HG03066 (cell line): ENCODE measurements around the gene SACM1L.
"Not testable (repeated sequence)": the region's sequence is repeated elsewhere in the genome, so short reads cannot be mapped to it uniquely, and the experiment has no call there.

Experiments
- ATAC-seq: cut with Tn5 transposase; IDR thresholded peaks from one replicate; pipeline ENCODE4 v1.9.1; 2021; ENCODE audit warnings: low read depth; ENCODE audit not compliant: unreplicated experiment

Gene SACM1L

GRCh38 chr3:45737234-45737633, 48.0 kb downstream of the SACM1L start:
- ATAC-seq = no peak

GRCh38 chr3:45739991-45740390, 50.8 kb downstream of the SACM1L start:
- no peak for ATAC-seq

GRCh38 chr3:45741247-45741646, 52.1 kb downstream of the SACM1L start:
- ATAC-seq = no peak

DNA sequence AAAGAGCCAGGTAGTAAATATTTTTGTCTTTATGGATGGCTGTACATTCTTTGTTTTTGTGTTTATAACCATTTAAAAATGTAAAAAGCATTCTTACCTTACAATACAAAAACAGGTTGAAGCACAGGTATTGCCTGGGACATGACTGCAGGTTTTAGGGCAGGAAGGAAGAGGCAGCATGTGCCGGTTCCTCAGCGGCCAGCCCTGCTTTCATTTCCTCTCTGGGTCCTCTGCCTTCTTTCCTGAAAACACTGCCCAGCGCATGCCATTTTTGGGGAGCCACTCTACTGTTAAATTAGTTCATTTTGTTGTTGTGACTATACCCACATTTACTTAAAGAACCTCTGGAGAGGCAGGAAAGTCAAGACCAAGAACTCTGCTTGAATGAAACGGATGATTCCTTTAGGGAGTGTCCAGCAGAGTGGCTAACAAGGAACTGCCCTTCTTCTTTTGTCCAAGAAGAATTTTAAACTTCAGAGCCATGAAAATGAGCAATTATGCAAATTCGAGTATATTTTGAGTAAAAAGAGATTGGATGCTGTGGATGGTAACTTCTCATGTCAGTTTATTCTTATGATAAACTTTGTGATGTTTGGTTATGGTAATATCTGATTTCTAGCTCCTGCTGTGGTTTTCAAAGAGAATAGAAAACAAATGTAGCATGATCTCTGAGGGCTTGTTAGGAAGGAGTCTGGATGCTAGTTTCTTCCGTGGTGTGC, 52.7 kb downstream of the SACM1L start:
- no peak for ATAC-seq

GRCh38 chr3:45742461-45743089, 53.4 kb downstream of the SACM1L start:
- ATAC-seq = no peak

GRCh38 chr3:45746165-45746776, 57.1 kb downstream of the SACM1L start:
- ATAC-seq = no peak

- ATAC-seq = no peak
These were observed 57.8 kb downstream of the SACM1L start for GRCh38 chr3:45746777-45747622.

- no peak for ATAC-seq
These were observed 58.9 kb downstream of the SACM1L start for GRCh38 chr3:45748068-45748467.

DNA sequence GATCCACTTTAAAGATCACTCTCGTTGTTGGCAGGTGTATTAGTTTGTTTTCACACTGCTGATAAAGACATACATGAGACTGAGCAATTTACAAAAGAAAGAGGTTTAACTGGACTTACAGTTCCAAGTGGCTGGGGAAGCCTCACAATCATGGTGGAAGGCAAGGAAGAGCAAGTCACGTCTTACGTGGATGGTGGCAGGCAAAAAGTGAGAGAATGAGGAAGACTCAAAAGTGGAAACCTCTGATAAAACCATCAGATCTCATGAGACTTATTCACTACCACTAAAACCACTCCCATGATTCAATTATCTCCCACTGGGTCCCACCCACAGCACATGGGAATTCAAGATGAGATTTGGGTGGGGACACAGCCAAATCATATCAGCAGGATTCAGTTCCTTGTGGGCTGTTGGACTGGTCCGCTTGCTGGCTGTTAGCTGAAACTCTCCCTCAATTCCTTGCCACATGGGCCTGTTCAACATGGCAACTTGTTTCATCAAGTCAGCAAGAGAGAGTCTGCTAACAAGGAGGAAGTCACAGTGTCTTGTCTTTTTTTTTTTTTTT, 59.9 kb downstream of the SACM1L start:
- not testable (repeated sequence) for ATAC-seq

GRCh38 chr3:45749880-45750279, 60.7 kb downstream of the SACM1L start:
- no peak for ATAC-seq

GRCh38 chr3:45751537-45752242, 62.5 kb downstream of the SACM1L start:
- ATAC-seq = no peak

DNA sequence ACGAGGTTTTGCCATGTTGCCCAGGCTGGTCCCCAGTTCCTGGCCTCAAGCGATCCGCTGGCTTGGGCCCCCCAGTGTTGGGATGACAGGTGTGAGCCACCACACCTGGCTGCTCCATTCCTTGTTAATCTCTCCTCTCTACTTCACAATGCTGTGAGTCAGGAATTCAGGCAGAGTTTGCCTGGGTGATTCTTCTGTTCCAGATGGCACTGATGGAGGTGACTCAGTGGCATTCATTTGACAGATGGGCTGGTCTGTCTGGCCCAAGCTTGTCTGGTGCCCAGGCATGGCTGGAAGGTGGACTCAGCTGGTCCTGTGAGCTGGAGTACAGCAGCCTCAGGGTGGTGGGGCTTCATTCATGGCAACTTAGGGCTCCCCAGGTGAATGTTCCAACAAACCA, 63.9 kb downstream of the SACM1L start:
- ATAC-seq = no peak

GRCh38 chr3:45754461-45754860, 65.3 kb downstream of the SACM1L start:
- ATAC-seq = no peak

GRCh38 chr3:45756055-45756454, 66.9 kb downstream of the SACM1L start:
- no peak for ATAC-seq

DNA sequence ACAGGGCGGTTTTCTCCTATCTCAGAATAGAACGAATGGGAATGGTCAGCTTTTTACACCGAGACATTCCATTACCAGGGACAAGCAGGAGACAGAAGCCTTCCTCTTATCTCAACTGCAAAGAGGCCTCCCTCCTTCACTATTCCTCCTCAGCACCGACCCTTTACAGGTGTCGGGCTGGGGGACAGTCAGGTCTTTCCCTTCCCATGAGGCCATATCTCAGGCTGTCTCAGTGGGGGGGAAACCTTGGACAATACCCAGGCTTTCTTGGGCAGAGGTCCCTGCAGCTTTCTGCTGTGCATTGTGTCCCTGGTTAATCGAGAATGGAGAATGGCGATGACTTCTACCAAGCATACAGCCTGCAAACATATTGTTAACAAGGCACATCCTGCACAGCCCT, 67.9 kb downstream of the SACM1L start:
- not testable (repeated sequence) for ATAC-seq

DNA sequence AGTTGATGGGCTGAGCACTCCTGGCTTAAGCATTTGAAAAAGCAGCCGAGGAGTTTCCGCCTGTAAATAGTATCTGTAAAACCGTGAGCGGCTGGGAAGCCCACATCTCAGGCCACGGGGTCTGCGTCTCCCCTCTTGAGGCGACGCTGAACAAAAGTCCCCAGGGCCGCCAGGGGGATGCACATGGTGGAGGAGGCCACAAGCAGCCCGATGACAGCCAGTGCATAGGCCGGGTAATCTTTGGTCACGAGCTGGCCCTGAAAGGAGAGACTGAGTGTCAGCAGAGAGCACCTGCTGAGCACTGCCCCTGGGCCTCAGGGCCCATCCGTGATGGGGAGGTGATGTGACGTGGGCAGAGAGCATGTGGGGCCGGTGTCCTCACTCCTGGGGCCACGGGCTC, 69.7 kb downstream of the SACM1L start:
- no peak for ATAC-seq

- ATAC-seq = no peak
These were observed 70.7 kb downstream of the SACM1L start for GRCh38 chr3:45759851-45760250.

DNA sequence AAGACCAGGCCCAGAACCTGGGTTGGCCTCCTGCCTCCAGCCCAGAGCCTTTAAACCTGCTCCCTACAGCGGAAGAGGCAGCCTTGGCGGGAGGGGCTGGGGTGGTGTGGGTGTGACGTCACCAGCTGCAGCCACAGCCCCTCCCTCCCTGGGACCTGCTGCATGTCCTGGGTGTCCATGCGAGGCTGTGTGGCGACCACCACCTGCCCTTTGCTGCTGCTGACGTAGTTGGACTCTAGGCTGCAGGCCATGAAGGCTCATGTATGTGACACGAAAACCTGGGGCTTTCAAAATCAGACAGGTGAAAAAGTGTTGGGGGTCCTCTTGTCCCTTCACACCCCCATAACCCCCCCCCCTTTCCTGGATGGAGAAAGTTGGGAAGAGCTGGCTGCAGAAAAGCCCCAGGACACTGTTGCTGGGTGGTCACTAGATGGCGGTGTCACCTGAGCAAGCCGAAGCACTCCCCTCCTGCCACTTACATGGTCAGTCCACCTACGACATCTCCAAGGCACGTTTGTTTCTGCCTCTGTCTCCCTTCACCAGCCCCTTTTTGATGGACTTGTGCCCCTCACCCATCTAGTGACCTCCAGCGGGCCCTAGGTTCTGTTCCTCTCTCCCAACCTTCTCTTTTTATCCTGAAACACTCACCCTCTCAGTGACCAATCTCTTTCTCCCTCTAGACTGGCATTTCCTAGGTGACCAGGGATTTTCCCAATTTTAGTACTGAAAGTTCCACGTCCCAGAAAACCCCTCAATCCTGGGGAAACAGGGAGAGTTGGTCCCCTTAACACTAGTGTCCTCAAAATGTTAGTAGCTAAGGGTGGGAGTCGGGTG, 71.9 kb downstream of the SACM1L start:
- ATAC-seq = no peak

DNA sequence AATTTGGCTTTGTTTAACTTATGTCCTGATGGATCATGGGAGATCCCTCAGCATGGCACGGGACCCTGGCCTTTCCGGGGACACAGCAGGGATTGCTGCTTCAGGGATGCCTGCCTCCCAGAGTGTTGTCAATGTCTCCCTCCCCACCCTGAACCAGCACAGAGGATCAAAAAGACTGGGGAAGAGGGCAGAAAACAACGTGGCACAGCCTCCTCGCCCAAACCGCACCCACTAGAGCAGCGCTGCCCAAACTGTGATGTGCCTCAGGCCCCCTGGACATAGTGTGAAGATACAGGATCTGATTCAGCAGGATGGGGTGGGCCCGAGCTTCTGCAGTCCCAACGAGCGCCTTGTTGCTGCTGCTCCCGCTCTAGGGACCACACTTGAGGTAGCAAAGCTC, 72.6 kb downstream of the SACM1L start:
- ATAC-seq = no peak
